GM12878 (cell line): Measurements from ENCODE around the gene CLCA2. TPM values are rescaled to one million over a fixed set of nuclear protein-coding genes. Genes with fewer than 3 reads are reported as not detected.

Experiments used
- ATAC-seq: fragments of 200-7000 bp; cut with Tn5 transposase; 3 replicates; pipeline ENCODE4 v1.9.1; 2020; ENCODE audit warnings: mild to moderate bottlenecking, moderate library complexity
- BruUV-seq: library from RNA; stranded (reverse); fragments of 400-500 nt; replicated peaks from 2 replicates; lab custom pipeline; 2021; lab: Mats Ljungman, UMichigan
- CTCF ChIA-PET: fragments of 300-600 bp; sonication (Branson Sonifier 250); formaldehyde crosslinking; extraction: SDS; loops from one replicate; lab custom pipeline; 2021; ENCODE audit warnings: inconsistent platforms; lab: Yijun Ruan, JAX
- POLR2A ChIA-PET: fragments of 350-600 bp; formaldehyde crosslinking; extraction: SDS; loops from one replicate; lab custom pipeline; 2021; ENCODE audit warnings: inconsistent platforms; lab: Charles Lee
- RAD21 ChIA-PET: fragments of 300-600 bp; sonication (Branson Sonifier 250); formaldehyde crosslinking; loops from one replicate; lab custom pipeline; 2023; ENCODE audit warnings: antibody characterized with exemption; ENCODE audit not compliant: unreplicated experiment; lab: Charles Lee
- SMC1A ChIA-PET: fragments of 300-600 bp; sonication (Branson Sonifier 250); formaldehyde crosslinking; loops from one replicate; lab custom pipeline; 2023; ENCODE audit not compliant: unreplicated experiment, uncharacterized antibody; lab: Charles Lee
- DNase-seq: peaks from one replicate; pipeline ENCODE4 v3.0.0-alpha.2; 2011; ENCODE audit warnings: low read depth, low spot score
- FAIRE-seq: peaks from 3 replicates; lab custom pipeline; 2011; peaks lifted over from hg19 to GRCh38; lab: Jason Lieb, UNC
- H2AFZ ChIP-seq: 2 replicates; pipeline ENCODE4 v1.6.0; 2011; ENCODE audit warnings: low read depth, low read length, control low read depth; ENCODE audit not compliant: control insufficient read depth
- H3K27ac ChIP-seq: 2 replicates; pipeline ENCODE4 v1.5.1; 2011; ENCODE audit warnings: control low read depth; ENCODE audit not compliant: control insufficient read depth, insufficient read depth
- H3K27me3 ChIP-seq, 2 experiments: replicated peaks in 1 of 2; 2 replicates each; pipeline versions ENCODE4 v1.6.0 to v1.6.1; 2011; ENCODE audit warnings: low read length in 1 of 2; ENCODE audit not compliant: control insufficient read depth in 2 of 2, insufficient read depth in 2 of 2
- H3K36me3 ChIP-seq, 2 experiments: 2 replicates each; pipeline ENCODE4 v1.5.1; 2011; ENCODE audit warnings: low read length in 1 of 2; ENCODE audit not compliant: control insufficient read depth in 2 of 2, insufficient read depth in 2 of 2
- H3K4me1 ChIP-seq: 2 replicates; pipeline ENCODE4 v1.6.1; 2011; ENCODE audit warnings: mild to moderate bottlenecking, low read length, moderate library complexity, mixed read lengths; ENCODE audit not compliant: control insufficient read depth, insufficient read depth
- H3K4me2 ChIP-seq: 2 replicates; pipeline ENCODE4 v1.6.0; 2011; ENCODE audit warnings: control low read depth; ENCODE audit not compliant: control insufficient read depth, insufficient read depth
- H3K4me3 ChIP-seq: fragments of 200-600 bp; sonication (generic); 2 replicates; pipeline ENCODE4 v1.5.1; 2016
- H3K79me2 ChIP-seq: 2 replicates; pipeline ENCODE4 v1.6.0; 2011; ENCODE audit warnings: low read length; ENCODE audit not compliant: control insufficient read depth, insufficient read depth
- H3K9ac ChIP-seq: 2 replicates; pipeline ENCODE4 v1.8.0; 2011; ENCODE audit warnings: low read length, control low read depth, mixed read lengths; ENCODE audit not compliant: control insufficient read depth, insufficient read depth
- H3K9me3 ChIP-seq: replicated peaks from 3 replicates; pipeline ENCODE4 v1.5.1; 2011; ENCODE audit warnings: mild to moderate bottlenecking, low read length; ENCODE audit not compliant: control insufficient read depth, insufficient read depth
- H4K20me1 ChIP-seq: 2 replicates; pipeline ENCODE4 v1.6.0; 2011; ENCODE audit not compliant: control insufficient read depth, insufficient read depth
- CHD1 ChIP-seq: IDR thresholded peaks from 2 replicates; pipeline ENCODE4 v1.6.1; 2012; ENCODE audit warnings: low read depth, low read length, improper control_type of control experiment
- HDAC2 ChIP-seq: fragments of 200-600 bp; sonication (generic); IDR thresholded peaks from 2 replicates; pipeline ENCODE4 v1.6.1; 2017
- KLF5 ChIP-seq: fragments of 450-650 bp; IDR thresholded peaks from 2 replicates; pipeline ENCODE4 v1.6.1; 2014; ENCODE audit warnings: mild to moderate bottlenecking; ENCODE audit not compliant: partially characterized antibody
- RFX5 ChIP-seq: IDR thresholded peaks from 2 replicates; pipeline ENCODE4 v1.6.1; 2011; ENCODE audit warnings: low read depth, low read length, improper control_type of control experiment
- SRF ChIP-seq, 2 experiments: IDR thresholded peaks; 2 replicates each; pipeline ENCODE4 v1.6.1; 2011; ENCODE audit warnings: low read depth in 2 of 2, low read length in 2 of 2, mild to moderate bottlenecking in 1 of 2, moderate library complexity in 1 of 2
- SUZ12 ChIP-seq: fragments of 200-600 bp; sonication (generic); IDR thresholded peaks from one replicate; pipeline ENCODE4 v1.6.1; 2018; ENCODE audit warnings: antibody characterized with exemption, mild to moderate bottlenecking; ENCODE audit not compliant: unreplicated experiment
- TARDBP ChIP-seq: IDR thresholded peaks from 2 replicates; pipeline ENCODE4 v1.6.1; 2016; ENCODE audit warnings: borderline replicate concordance
- TCF7 ChIP-seq: IDR thresholded peaks from 2 replicates; pipeline ENCODE4 v1.6.1; 2014; ENCODE audit warnings: antibody characterized with exemption, borderline replicate concordance
- WGBS: methylation state at CpG from one replicate; pipeline ENCODE4 v1.1.6; 2016; ENCODE audit warnings: low lambda C conversion rate; ENCODE audit not compliant: insufficient replicate concordance, insufficient coverage; ENCODE audit errors: missing lambda C conversion rate; 5-methylcytosine and 5-hydroxymethylcytosine counted together
- in situ Hi-C: fragments of 300-500 bp; cut with MboI; formaldehyde crosslinking; loops from 9 replicates; pipeline ENCODE4 v1.14.3; 2018; ENCODE audit warnings: mixed read lengths
- intact Hi-C: fragments of 100-400 bp; cut with micrococcal nuclease; formaldehyde crosslinking; loops from one replicate; pipeline ENCODE4 v1.14.2; 2022; ENCODE audit not compliant: unreplicated experiment
- polyA plus RNA-seq, 11 experiments: library from polyadenylated mRNA; depleted of rRNA in 4 of 11; unstranded in 6 of 11; stranded (reverse) in 5 of 11; fragments of >200 nt; fragmentation: Nextera tagmentation in 4 of 11; fragmentation: Illumina TruSeq in 1 of 11; extraction: Ambion mirVana in 4 of 11; extraction: Trizol in 1 of 11; gene quantifications; 1 replicate in 1 of 11; 2 replicates in 10 of 11; pipeline versions ENCODE4 v1.2.1 to v1.2.3, GENCODE V29; 2011 to 2016; ENCODE audit warnings: inconsistent platforms in 2 of 11, missing spikeins in 2 of 11, low read depth in 1 of 11
- total RNA-seq, 4 experiments: library from RNA; depleted of rRNA in 3 of 4; stranded (reverse); fragments of >200 nt in 3 of 4; fragmentation: Illumina TruSeq in 1 of 4; extraction: Trizol in 1 of 4; gene quantifications; 2 replicates each; pipeline versions ENCODE4 v1.2.1 to v1.2.3, GENCODE V29; 2013 to 2021
- TF ChIP-seq, protein P1 (sequence below): fragments of 450-650 bp; IDR thresholded peaks from 2 replicates; pipeline ENCODE4 v1.6.1; 2018; ENCODE audit warnings: mild to moderate bottlenecking, low read depth, moderate library complexity; ENCODE audit not compliant: partially characterized antibody
- TF ChIP-seq, protein P2 (sequence below): fragments of 450-650 bp; IDR thresholded peaks from 2 replicates; pipeline ENCODE4 v1.6.1; 2016; ENCODE audit warnings: mild to moderate bottlenecking
- TF ChIP-seq, protein P3 (sequence below): fragments of 150-350 bp; IDR thresholded peaks from 2 replicates; pipeline ENCODE4 v1.6.1; 2014; ENCODE audit warnings: mild to moderate bottlenecking, low read depth, low read length
- TF ChIP-seq, protein P4 (sequence below): fragments of 450-650 bp; IDR thresholded peaks from 2 replicates; pipeline ENCODE4 v1.6.1; 2017; ENCODE audit warnings: mild to moderate bottlenecking, moderate library complexity

CLCA2 gene
- total and polyA plus RNA-seq, 10 of the 15 experiments (the other 5 are each of a cell fraction or from before 2014, with no cell fraction given) = 0.01 to 0.20 (median 0.08) TPM; not detected in 6

DNA sequence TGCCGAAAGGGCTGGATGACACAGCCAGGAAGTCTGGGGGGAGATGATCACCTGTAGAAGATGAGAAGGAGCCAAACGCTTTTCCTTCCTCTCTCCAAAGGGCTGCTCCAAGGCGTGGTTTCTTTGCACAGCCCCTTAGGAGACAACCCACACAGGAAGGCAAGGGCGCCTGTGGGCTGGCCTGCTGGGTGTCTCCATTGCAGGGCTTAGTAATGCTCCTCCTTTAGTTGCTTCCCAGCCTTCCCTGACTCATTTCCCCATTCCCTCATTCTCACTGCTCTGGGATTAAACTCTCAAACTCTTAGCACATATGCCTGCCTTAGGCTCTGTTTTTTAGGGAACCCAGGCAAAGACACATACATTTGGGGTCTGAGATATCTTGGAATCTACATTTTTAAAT lies 43.0 kb downstream of the CLCA2 start (continued):
- TF ChIP-seq, protein P1, sequence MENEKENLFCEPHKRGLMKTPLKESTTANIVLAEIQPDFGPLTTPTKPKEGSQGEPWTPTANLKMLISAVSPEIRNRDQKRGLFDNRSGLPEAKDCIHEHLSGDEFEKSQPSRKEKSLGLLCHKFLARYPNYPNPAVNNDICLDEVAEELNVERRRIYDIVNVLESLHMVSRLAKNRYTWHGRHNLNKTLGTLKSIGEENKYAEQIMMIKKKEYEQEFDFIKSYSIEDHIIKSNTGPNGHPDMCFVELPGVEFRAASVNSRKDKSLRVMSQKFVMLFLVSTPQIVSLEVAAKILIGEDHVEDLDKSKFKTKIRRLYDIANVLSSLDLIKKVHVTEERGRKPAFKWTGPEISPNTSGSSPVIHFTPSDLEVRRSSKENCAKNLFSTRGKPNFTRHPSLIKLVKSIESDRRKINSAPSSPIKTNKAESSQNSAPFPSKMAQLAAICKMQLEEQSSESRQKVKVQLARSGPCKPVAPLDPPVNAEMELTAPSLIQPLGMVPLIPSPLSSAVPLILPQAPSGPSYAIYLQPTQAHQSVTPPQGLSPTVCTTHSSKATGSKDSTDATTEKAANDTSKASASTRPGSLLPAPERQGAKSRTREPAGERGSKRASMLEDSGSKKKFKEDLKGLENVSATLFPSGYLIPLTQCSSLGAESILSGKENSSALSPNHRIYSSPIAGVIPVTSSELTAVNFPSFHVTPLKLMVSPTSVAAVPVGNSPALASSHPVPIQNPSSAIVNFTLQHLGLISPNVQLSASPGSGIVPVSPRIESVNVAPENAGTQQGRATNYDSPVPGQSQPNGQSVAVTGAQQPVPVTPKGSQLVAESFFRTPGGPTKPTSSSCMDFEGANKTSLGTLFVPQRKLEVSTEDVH = no peak
- TF ChIP-seq SUZ12 = no peak
- TF ChIP-seq, protein P2, sequence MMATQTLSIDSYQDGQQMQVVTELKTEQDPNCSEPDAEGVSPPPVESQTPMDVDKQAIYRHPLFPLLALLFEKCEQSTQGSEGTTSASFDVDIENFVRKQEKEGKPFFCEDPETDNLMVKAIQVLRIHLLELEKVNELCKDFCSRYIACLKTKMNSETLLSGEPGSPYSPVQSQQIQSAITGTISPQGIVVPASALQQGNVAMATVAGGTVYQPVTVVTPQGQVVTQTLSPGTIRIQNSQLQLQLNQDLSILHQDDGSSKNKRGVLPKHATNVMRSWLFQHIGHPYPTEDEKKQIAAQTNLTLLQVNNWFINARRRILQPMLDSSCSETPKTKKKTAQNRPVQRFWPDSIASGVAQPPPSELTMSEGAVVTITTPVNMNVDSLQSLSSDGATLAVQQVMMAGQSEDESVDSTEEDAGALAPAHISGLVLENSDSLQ = no peak
- no peak for TF ChIP-seq RFX5

DNA sequence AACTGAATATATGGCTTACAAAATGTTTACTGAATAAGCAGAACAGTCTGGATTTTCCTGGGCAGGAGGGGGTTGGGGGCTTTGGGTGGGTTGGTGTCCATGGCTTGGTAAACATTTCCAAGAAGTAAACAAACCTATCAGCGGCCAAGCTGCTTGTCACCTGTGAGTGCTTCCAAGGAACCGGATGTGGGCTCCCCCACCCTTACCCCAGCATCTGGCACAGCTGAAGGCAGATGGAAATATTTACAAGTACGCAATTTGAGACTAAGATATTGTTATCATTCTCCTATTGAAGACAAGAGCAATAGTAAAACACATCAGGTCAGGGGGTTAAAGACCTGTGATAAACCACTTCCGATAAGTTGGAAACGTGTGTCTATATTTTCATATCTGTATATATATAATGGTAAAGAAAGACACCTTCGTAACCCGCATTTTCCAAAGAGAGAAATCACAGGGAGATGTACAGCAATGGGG lies 44.6 kb downstream of the CLCA2 start, which contains the start of gene CLCA1:
CLCA1 (plus strand) TSS at position 427 of the 477 bp plus-strand sequence; CDS start at position 472, 45 bp downstream.
- no peaks in the 10 kb centered on the region for H3K9me3 ChIP-seq
- peaks cover 3% of the 10 kb centered on the region; the same call in 1 of the 2 replicates for H3K4me1 ChIP-seq
- ChIA-PET SMC1A (no interaction called here), CTCF (no interaction called here), POLR2A (no interaction called here), RAD21 (no interaction called here)
- no peak for ATAC-seq
- H3K9ac ChIP-seq = no peak within 1 kb of the TSS
- no peaks in the 10 kb centered on the region; a peak in 2 of 4 replicates for H3K27me3 ChIP-seq
- intact Hi-C loops = no loop called here
- BruUV-seq = no TSS peak
- in situ Hi-C loops = no loop called here
- no peaks in the 10 kb centered on the region for H3K36me3 ChIP-seq
- no peak within 1 kb of the TSS for H2AFZ ChIP-seq
- no peak within 1 kb of the TSS for H3K27ac ChIP-seq
- FAIRE-seq = no peak
- no peak within 1 kb of the TSS for H3K4me2 ChIP-seq
- no peaks in the 10 kb centered on the region for H4K20me1 ChIP-seq
- no peak within 1 kb of the TSS for H3K4me3 ChIP-seq
- no peak for DNase-seq
- no peaks in the 10 kb centered on the region for H3K79me2 ChIP-seq
- WGBS = 72% methylated on average over 7 of the region's 7 CpGs
- TF ChIP-seq, protein P3, sequence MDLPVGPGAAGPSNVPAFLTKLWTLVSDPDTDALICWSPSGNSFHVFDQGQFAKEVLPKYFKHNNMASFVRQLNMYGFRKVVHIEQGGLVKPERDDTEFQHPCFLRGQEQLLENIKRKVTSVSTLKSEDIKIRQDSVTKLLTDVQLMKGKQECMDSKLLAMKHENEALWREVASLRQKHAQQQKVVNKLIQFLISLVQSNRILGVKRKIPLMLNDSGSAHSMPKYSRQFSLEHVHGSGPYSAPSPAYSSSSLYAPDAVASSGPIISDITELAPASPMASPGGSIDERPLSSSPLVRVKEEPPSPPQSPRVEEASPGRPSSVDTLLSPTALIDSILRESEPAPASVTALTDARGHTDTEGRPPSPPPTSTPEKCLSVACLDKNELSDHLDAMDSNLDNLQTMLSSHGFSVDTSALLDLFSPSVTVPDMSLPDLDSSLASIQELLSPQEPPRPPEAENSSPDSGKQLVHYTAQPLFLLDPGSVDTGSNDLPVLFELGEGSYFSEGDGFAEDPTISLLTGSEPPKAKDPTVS = no peak
- TF ChIP-seq TARDBP (no peak), SRF (IDR thresholded peaks at IDR 0.05; ENCODE audit: low read depth in 2 of 2, low read length in 2 of 2) (no peak), KLF5 (no peak), CHD1 (no peak), HDAC2 (no peak), TCF7 (no peak)
- TF ChIP-seq, protein P4, sequence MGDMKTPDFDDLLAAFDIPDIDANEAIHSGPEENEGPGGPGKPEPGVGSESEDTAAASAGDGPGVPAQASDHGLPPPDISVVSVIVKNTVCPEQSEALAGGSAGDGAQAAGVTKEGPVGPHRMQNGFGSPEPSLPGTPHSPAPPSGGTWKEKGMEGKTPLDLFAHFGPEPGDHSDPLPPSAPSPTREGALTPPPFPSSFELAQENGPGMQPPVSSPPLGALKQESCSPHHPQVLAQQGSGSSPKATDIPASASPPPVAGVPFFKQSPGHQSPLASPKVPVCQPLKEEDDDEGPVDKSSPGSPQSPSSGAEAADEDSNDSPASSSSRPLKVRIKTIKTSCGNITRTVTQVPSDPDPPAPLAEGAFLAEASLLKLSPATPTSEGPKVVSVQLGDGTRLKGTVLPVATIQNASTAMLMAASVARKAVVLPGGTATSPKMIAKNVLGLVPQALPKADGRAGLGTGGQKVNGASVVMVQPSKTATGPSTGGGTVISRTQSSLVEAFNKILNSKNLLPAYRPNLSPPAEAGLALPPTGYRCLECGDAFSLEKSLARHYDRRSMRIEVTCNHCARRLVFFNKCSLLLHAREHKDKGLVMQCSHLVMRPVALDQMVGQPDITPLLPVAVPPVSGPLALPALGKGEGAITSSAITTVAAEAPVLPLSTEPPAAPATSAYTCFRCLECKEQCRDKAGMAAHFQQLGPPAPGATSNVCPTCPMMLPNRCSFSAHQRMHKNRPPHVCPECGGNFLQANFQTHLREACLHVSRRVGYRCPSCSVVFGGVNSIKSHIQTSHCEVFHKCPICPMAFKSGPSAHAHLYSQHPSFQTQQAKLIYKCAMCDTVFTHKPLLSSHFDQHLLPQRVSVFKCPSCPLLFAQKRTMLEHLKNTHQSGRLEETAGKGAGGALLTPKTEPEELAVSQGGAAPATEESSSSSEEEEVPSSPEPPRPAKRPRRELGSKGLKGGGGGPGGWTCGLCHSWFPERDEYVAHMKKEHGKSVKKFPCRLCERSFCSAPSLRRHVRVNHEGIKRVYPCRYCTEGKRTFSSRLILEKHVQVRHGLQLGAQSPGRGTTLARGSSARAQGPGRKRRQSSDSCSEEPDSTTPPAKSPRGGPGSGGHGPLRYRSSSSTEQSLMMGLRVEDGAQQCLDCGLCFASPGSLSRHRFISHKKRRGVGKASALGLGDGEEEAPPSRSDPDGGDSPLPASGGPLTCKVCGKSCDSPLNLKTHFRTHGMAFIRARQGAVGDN = no peak
